H9 (cell line): ENCODE measurements around the gene FSHR. TPM values are rescaled to one million over a fixed set of nuclear protein-coding genes. Genes with fewer than 3 reads are reported as not detected.

Experiments used
- DNase-seq: peaks from one replicate; pipeline ENCODE4 v3.0.0-alpha.2; 2017
- H2AFZ ChIP-seq: one replicate; pipeline ENCODE4 v1.6.1; 2013; ENCODE audit warnings: mild to moderate bottlenecking, low read length, control low read depth, moderate library complexity
- H2AK5ac ChIP-seq: 2 replicates; pipeline ENCODE4 v1.6.1; 2013; ENCODE audit warnings: low read length, control low read depth, mixed read lengths; ENCODE audit not compliant: insufficient read length
- H2BK120ac ChIP-seq: one replicate; pipeline ENCODE4 v1.6.1; 2013; ENCODE audit warnings: low read depth, mild to moderate bottlenecking, low read length, control low read depth, inconsistent platforms; ENCODE audit not compliant: poor library complexity, severe bottlenecking
- H2BK12ac ChIP-seq: 2 replicates; pipeline ENCODE4 v1.6.1; 2013; ENCODE audit warnings: low read length, control low read depth, mixed read lengths, low read depth; ENCODE audit not compliant: insufficient read length
- H2BK15ac ChIP-seq: 2 replicates; pipeline ENCODE4 v1.6.1; 2013; ENCODE audit warnings: low read depth, low read length, control low read depth
- H2BK20ac ChIP-seq: one replicate; pipeline ENCODE4 v1.6.1; 2013; ENCODE audit warnings: low read depth, mild to moderate bottlenecking, low read length, control low read depth, inconsistent platforms; ENCODE audit not compliant: poor library complexity, severe bottlenecking
- H2BK5ac ChIP-seq: 2 replicates; pipeline ENCODE4 v1.6.1; 2013; ENCODE audit warnings: low read length, control low read depth, mixed read lengths; ENCODE audit not compliant: insufficient read length
- H3K14ac ChIP-seq: 2 replicates; pipeline ENCODE4 v1.6.1; 2013; ENCODE audit warnings: low read length, control low read depth; ENCODE audit not compliant: insufficient read depth
- H3K18ac ChIP-seq: 2 replicates; pipeline ENCODE4 v1.6.1; 2013; ENCODE audit warnings: low read depth, mild to moderate bottlenecking, mixed read lengths, low read length, control low read depth; ENCODE audit not compliant: insufficient read length
- H3K23ac ChIP-seq: 2 replicates; pipeline ENCODE4 v1.6.1; 2013; ENCODE audit warnings: low read length, control low read depth, mixed read lengths, low read depth; ENCODE audit not compliant: insufficient read length
- H3K23me2 ChIP-seq: 2 replicates; pipeline ENCODE4 v1.6.1; 2013; ENCODE audit warnings: low read depth, mild to moderate bottlenecking, mixed read lengths, low read length, control low read depth; ENCODE audit not compliant: insufficient read length, poor library complexity, severe bottlenecking
- H3K27ac ChIP-seq: 2 replicates; pipeline ENCODE4 v1.5.1; 2013; ENCODE audit warnings: low read length, control low read depth, mixed read lengths, low read depth; ENCODE audit not compliant: insufficient read length
- H3K27me3 ChIP-seq: 2 replicates; pipeline ENCODE4 v1.6.1; 2013; ENCODE audit warnings: low read length, control low read depth, inconsistent platforms; ENCODE audit not compliant: insufficient read depth
- H3K4ac ChIP-seq: 2 replicates; pipeline ENCODE4 v1.6.1; 2013; ENCODE audit warnings: low read depth, mild to moderate bottlenecking, control low read depth, inconsistent platforms, low read length, moderate library complexity
- H3K4me1 ChIP-seq: 2 replicates; pipeline ENCODE4 v1.6.1; 2013; ENCODE audit warnings: low read length, control low read depth, inconsistent platforms; ENCODE audit not compliant: insufficient read depth
- H3K4me2 ChIP-seq: 2 replicates; pipeline ENCODE4 v1.6.1; 2013; ENCODE audit warnings: low read length, control low read depth, mixed read lengths; ENCODE audit not compliant: insufficient read length, insufficient read depth
- H3K56ac ChIP-seq: 2 replicates; pipeline ENCODE4 v1.6.1; 2013; ENCODE audit warnings: low read depth, mild to moderate bottlenecking, mixed read lengths, low read length, control low read depth; ENCODE audit not compliant: insufficient read length
- H3K79me1 ChIP-seq: 2 replicates; pipeline ENCODE4 v1.6.1; 2013; ENCODE audit warnings: low read depth, mild to moderate bottlenecking, moderate library complexity, low read length, control low read depth, inconsistent platforms; ENCODE audit not compliant: insufficient read depth, poor library complexity, severe bottlenecking
- H3K79me2 ChIP-seq: 2 replicates; pipeline ENCODE4 v1.6.1; 2013; ENCODE audit warnings: low read length, control low read depth, inconsistent platforms; ENCODE audit not compliant: insufficient read depth
- H3K9ac ChIP-seq: 2 replicates; pipeline ENCODE4 v1.6.1; 2013; ENCODE audit warnings: low read length, control low read depth, mixed read lengths; ENCODE audit not compliant: insufficient read length; ENCODE audit errors: extremely low read depth
- H3K9me3 ChIP-seq: one replicate; pipeline ENCODE4 v1.6.1; 2013; ENCODE audit warnings: low read depth, low read length, inconsistent platforms; ENCODE audit not compliant: control insufficient read depth
- H3T11ph ChIP-seq: one replicate; pipeline ENCODE4 v1.6.1; 2013; ENCODE audit warnings: mild to moderate bottlenecking, low read length, control low read depth, inconsistent platforms
- H4K20me1 ChIP-seq: one replicate; pipeline ENCODE4 v1.6.1; 2013; ENCODE audit not compliant: control insufficient read depth, insufficient read length, insufficient read depth
- H4K5ac ChIP-seq: 2 replicates; pipeline ENCODE4 v1.6.1; 2013; ENCODE audit warnings: low read depth, mild to moderate bottlenecking, mixed read lengths, low read length, control low read depth; ENCODE audit not compliant: insufficient read length
- H4K8ac ChIP-seq: replicated peaks from 2 replicates; pipeline ENCODE4 v1.6.1; 2013; ENCODE audit warnings: low read length, control low read depth, mixed read lengths, low read depth; ENCODE audit not compliant: insufficient read length
- H4K91ac ChIP-seq: 2 replicates; pipeline ENCODE4 v1.6.1; 2013; ENCODE audit warnings: low read depth, mild to moderate bottlenecking, moderate library complexity, mixed read lengths, low read length, control low read depth; ENCODE audit not compliant: insufficient read length
- H3K27ac Mint-ChIP-seq, 3 experiments: 2 replicates in 2 of 3; 3 replicates in 1 of 3; pipeline ENCODE4 v1.8.0; 2020 to 2021; ENCODE audit warnings: mixed read lengths in 3 of 3, mild to moderate bottlenecking in 1 of 3, moderate library complexity in 1 of 3
- H3K27me3 Mint-ChIP-seq: 2 replicates; pipeline ENCODE4 v1.8.0; 2021; ENCODE audit warnings: low read depth, mild to moderate bottlenecking, moderate library complexity, mixed read lengths
- H3K36me3 Mint-ChIP-seq, 3 experiments: 2 replicates in 2 of 3; 3 replicates in 1 of 3; pipeline ENCODE4 v1.8.0; 2020 to 2021; ENCODE audit warnings: low read depth in 3 of 3, mixed read lengths in 3 of 3; ENCODE audit not compliant: insufficient read depth in 1 of 3
- H3K4me1 Mint-ChIP-seq, 2 experiments: 2 replicates each; pipeline ENCODE4 v1.8.0; 2020; ENCODE audit warnings: mixed read lengths in 2 of 2
- H3K4me3 Mint-ChIP-seq, 2 experiments: 2 replicates in 1 of 2; 3 replicates in 1 of 2; pipeline ENCODE4 v1.8.0; 2020 to 2021; ENCODE audit warnings: mild to moderate bottlenecking in 2 of 2, mixed read lengths in 2 of 2, moderate library complexity in 1 of 2
- H3K9me3 Mint-ChIP-seq, 2 experiments: 2 replicates in 1 of 2; 3 replicates in 1 of 2; pipeline ENCODE4 v1.8.0; 2020; ENCODE audit warnings: mild to moderate bottlenecking in 2 of 2, mixed read lengths in 2 of 2, moderate library complexity in 1 of 2
- CTCF ChIP-seq: fragments of 200-600 bp; sonication (generic); conservative IDR thresholded peaks from 3 replicates; pipeline ENCODE4 v1.8.0; 2021; ENCODE audit warnings: antibody characterized with exemption, mild to moderate bottlenecking
- WGBS: extraction: QIAGEN DNeasy Blood & Tissue Kit; methylation state at CpG from one replicate; pipeline ENCODE4 v1.1.7; 2013; ENCODE audit warnings: missing lambda C conversion rate, low lambda C conversion rate, mixed read lengths; ENCODE audit not compliant: insufficient read length; ENCODE audit errors: extremely low coverage; 5-methylcytosine and 5-hydroxymethylcytosine counted together
- total RNA-seq: library from RNA; stranded (reverse); gene quantifications from 2 replicates; pipeline ENCODE4 v1.2.1, GENCODE V29; 2021

FSHR gene
- total RNA-seq, 1 experiment from 2014 or later, result not detected

DNA sequence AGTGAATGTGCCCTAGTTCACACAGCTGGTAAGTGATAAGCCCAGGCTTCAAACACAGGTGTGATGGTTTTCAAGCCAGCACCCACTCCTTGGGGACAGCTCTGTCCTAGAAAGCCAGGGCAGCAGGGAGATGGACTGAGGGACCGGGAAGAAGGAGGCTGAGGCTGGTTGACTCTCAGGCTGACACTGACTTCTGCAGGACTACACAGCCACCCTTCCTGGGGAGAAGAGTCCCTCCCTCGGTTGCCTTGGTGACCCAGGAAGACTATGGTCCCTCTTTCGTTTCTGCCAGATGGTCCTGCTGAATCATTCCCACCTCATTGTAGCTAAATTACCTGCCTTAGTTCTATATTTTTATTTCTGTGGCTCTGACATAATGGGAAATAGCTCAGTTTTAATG is 11.3 kb upstream of the FSHR start:
- no peak overlapping the region for H3K27ac Mint-ChIP-seq
- H3K79me2 ChIP-seq, result no peaks in the 10 kb centered on the region

More for the DNA sequence above, 11.3 kb upstream of the FSHR start:
- no peak for DNase-seq
- H2BK20ac ChIP-seq, result no peak overlapping the region
- H3K9ac ChIP-seq, result no peak overlapping the region
- peaks cover 4% of the 10 kb centered on the region; the same call in 1 of the 2 replicates for H3K4me1 ChIP-seq
- no peak overlapping the region for H3K4me2 ChIP-seq
- Mint-ChIP-seq H3K27me3 (no peaks in the 10 kb centered on the region), H3K4me3 (no peak overlapping the region), H3K9me3 (peaks cover 0 to 4% of the 10 kb centered on the region in 2 experiments; a peak in 3 of 5 replicates), H3K36me3 (peaks cover 0 to 7% (median 3%) of the 10 kb centered on the region in 3 experiments; a peak in 2 of 7 replicates), H3K4me1 (peaks cover 9 to 14% of the 10 kb centered on the region in 2 experiments)
- H3K79me1 ChIP-seq, result no peaks in the 10 kb centered on the region
- no peak overlapping the region for H4K8ac ChIP-seq
- H2BK5ac ChIP-seq, result no peak overlapping the region
- no peak overlapping the region for H3K27ac ChIP-seq
- no peak overlapping the region for H2BK15ac ChIP-seq
- no peak overlapping the region for H4K91ac ChIP-seq
- no peak overlapping the region for H4K5ac ChIP-seq
- H2AFZ ChIP-seq, result no peak overlapping the region
- no peak overlapping the region for H3K18ac ChIP-seq
- no peak overlapping the region for H2BK120ac ChIP-seq
- WGBS, result no CpG with 5 or more reads among the region's 3 CpGs
- H3K4ac ChIP-seq, result no peak overlapping the region
- H3K9me3 ChIP-seq, result no peaks in the 10 kb centered on the region
- no peaks in the 10 kb centered on the region for H3K27me3 ChIP-seq
- H3K23ac ChIP-seq, result no peak overlapping the region
- no peak overlapping the region for H3T11ph ChIP-seq
- H2AK5ac ChIP-seq, result no peak overlapping the region
- no peaks in the 10 kb centered on the region for H3K23me2 ChIP-seq
- H3K56ac ChIP-seq, result no peak overlapping the region
- H3K14ac ChIP-seq, result no peak overlapping the region
- TF ChIP-seq CTCF, result no peak
- H2BK12ac ChIP-seq, result no peak overlapping the region
- no peaks in the 10 kb centered on the region for H4K20me1 ChIP-seq
